ENCODE results near the gene STAG2. TPM values are rescaled to one million over a fixed set of nuclear protein-coding genes. Genes with fewer than 3 reads are reported as not detected.

STAG2 gene
- total RNA-seq = 88.2 TPM
- long read RNA-seq, full-length matches to known transcripts = 14 of 65 reads
- long read RNA-seq, partial matches to known transcripts = 13 of 65 reads
- long read RNA-seq, other reads (novel, unspliced or antisense) = 38 of 65 reads

GRCh38 chrX:123961268-123962005, at the start of gene STAG2:
TSS of gene STAG2 (plus strand) at chrX:123961706. CDS start at chrX:124022628, 60,922 bp downstream.
- H3K9me3 ChIP-seq = no peaks in the 10 kb centered on the region
- DNase-seq (peak; percentile 80), ATAC-seq (peak; percentile 66 to 85)
- H3K27ac ChIP-seq = peak within 1 kb of the TSS; percentile 94
- intact Hi-C loops (cut with DNase I) = no loop called here
- H3K4me1 ChIP-seq = peaks cover 21% of the 10 kb centered on the region
- TF ChIP-seq, protein P1, sequence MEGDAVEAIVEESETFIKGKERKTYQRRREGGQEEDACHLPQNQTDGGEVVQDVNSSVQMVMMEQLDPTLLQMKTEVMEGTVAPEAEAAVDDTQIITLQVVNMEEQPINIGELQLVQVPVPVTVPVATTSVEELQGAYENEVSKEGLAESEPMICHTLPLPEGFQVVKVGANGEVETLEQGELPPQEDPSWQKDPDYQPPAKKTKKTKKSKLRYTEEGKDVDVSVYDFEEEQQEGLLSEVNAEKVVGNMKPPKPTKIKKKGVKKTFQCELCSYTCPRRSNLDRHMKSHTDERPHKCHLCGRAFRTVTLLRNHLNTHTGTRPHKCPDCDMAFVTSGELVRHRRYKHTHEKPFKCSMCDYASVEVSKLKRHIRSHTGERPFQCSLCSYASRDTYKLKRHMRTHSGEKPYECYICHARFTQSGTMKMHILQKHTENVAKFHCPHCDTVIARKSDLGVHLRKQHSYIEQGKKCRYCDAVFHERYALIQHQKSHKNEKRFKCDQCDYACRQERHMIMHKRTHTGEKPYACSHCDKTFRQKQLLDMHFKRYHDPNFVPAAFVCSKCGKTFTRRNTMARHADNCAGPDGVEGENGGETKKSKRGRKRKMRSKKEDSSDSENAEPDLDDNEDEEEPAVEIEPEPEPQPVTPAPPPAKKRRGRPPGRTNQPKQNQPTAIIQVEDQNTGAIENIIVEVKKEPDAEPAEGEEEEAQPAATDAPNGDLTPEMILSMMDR (IDR thresholded peaks at IDR 0.05) = no peak
- no peaks in the 10 kb centered on the region for H3K36me3 ChIP-seq
- no peaks in the 10 kb centered on the region for H3K27me3 ChIP-seq (ENCODE audit: low read depth)
- H3K4me3 ChIP-seq = peak within 1 kb of the TSS; percentile 72

- H3K27me3 ChIP-seq (ENCODE audit: low read depth) = no peaks in the 10 kb centered on the region
- DNase-seq = no peak
- intact Hi-C loops (cut with DNase I) = no loop called here
- H3K27ac ChIP-seq = no peak overlapping the region
- no peaks in the 10 kb centered on the region for H3K9me3 ChIP-seq
- no peaks in the 10 kb centered on the region for H3K36me3 ChIP-seq
- ATAC-seq = no peak
- H3K4me3 ChIP-seq = no peak overlapping the region
- H3K4me1 ChIP-seq = no peaks in the 10 kb centered on the region
- TF ChIP-seq, protein P1 (IDR thresholded peaks at IDR 0.05) = no peak
Observed at GRCh38 chrX:123917069-123917468, 44.4 kb upstream of the STAG2 start.

DNA sequence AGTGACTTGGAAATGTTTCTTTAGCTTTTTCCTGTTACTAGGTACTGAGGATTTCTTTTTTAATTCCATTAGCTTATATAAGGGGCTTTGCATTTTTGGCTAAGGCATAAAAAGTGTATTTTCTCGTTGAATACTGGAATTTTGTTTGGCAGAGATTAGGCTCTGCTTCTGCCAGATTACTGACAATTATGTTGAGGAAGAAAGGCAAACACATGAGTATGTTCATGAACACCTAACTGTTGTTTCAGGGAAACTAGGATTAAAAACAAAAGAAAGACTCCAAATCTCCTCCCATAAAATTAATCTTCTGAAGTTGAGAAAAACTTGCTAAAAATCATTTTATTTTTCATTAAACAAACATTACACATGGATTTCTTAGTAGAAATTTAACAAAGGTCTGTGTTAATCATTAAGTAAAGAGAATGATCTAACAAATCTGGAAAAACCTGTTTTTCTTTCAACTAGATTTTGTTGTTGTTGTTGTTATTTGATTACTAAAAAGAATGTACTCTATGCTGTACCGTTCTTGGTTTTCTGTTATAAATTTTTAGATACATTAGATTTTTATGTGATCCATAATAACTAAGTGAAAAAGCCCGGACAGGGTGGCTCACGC, 43.3 kb upstream of the STAG2 start:
- H3K27ac ChIP-seq = no peak overlapping the region

GRCh38 chrX:123920105-123920785, 41.3 kb upstream of the STAG2 start:
- DNase-seq (no peak), ATAC-seq (no peak)
- TF ChIP-seq, protein P1 (IDR thresholded peaks at IDR 0.05) = no peak
- no peak overlapping the region for H3K4me3 ChIP-seq
- H3K36me3 ChIP-seq = no peaks in the 10 kb centered on the region
- H3K9me3 ChIP-seq = no peaks in the 10 kb centered on the region
- H3K27ac ChIP-seq = no peak overlapping the region
- no peaks in the 10 kb centered on the region for H3K4me1 ChIP-seq
- H3K27me3 ChIP-seq (ENCODE audit: low read depth) = no peaks in the 10 kb centered on the region
- intact Hi-C loops (cut with DNase I) = no loop called here

More for the DNA sequence above, 43.3 kb upstream of the STAG2 start:
- no peaks in the 10 kb centered on the region for H3K4me1 ChIP-seq
- DNase-seq (no peak), ATAC-seq (no peak)
- no peak overlapping the region for H3K4me3 ChIP-seq
- no peaks in the 10 kb centered on the region for H3K27me3 ChIP-seq (ENCODE audit: low read depth)
- intact Hi-C loops (cut with DNase I) = no loop called here
- no peaks in the 10 kb centered on the region for H3K9me3 ChIP-seq
- no peaks in the 10 kb centered on the region for H3K36me3 ChIP-seq
- TF ChIP-seq, protein P1 (IDR thresholded peaks at IDR 0.05) = no peak

GRCh38 chrX:123923211-123923610, 38.3 kb upstream of the STAG2 start:
- no peak for DNase-seq
- TF ChIP-seq, protein P1 (IDR thresholded peaks at IDR 0.05) = no peak
- no peaks in the 10 kb centered on the region for H3K36me3 ChIP-seq

More at GRCh38 chrX:123923211-123923610, 38.3 kb upstream of the STAG2 start:
- intact Hi-C loops (cut with DNase I) = no loop called here
- no peak overlapping the region for H3K4me3 ChIP-seq
- H3K4me1 ChIP-seq = no peaks in the 10 kb centered on the region
- no peaks in the 10 kb centered on the region for H3K9me3 ChIP-seq
- no peak overlapping the region for H3K27ac ChIP-seq
- no peak for ATAC-seq
- H3K27me3 ChIP-seq (ENCODE audit: low read depth) = no peaks in the 10 kb centered on the region

All from lower lobe of right lung (tissue), 2 donors.